K562 (cell line): Measurements from ENCODE around the gene SCUBE1.

Experiments used
- CEBPB ChIP-seq: fragments of 450-650 bp; IDR thresholded peaks from 2 replicates; pipeline ENCODE4 v1.6.1; 2016; ENCODE audit warnings: missing genetic modification characterization, missing compliant biosample characterization
- HDAC6 ChIP-seq: IDR thresholded peaks from 2 replicates; pipeline ENCODE4 v1.6.1; 2012; ENCODE audit warnings: low read depth, mild to moderate bottlenecking, control low read depth, inconsistent platforms, low read length, moderate library complexity
- HMG20B ChIP-seq: fragments of 250-450 bp; sonication (Bioruptor Pico); IDR thresholded peaks from 2 replicates; pipeline ENCODE4 v1.5.0; 2021; ENCODE audit warnings: mild to moderate bottlenecking
- SIN3B ChIP-seq: fragments of 450-650 bp; IDR thresholded peaks from 2 replicates; pipeline ENCODE4 v1.6.1; 2017; ENCODE audit warnings: low read depth, mild to moderate bottlenecking, moderate library complexity
- TCF7L2 ChIP-seq: fragments of 150-350 bp; IDR thresholded peaks from 2 replicates; pipeline ENCODE4 v1.6.1; 2016; ENCODE audit warnings: low read depth, mild to moderate bottlenecking, low read length, moderate library complexity
- ZNF436 ChIP-seq: fragments of 250-450, 450-650 bp; sonication (Bioruptor Pico); formaldehyde crosslinking; IDR thresholded peaks from 2 replicates; pipeline ENCODE4 v1.7.0; 2020; ENCODE audit warnings: mild to moderate bottlenecking
- TF ChIP-seq, protein P1 (sequence below), 3 experiments: IDR thresholded peaks in 2 of 3; conservative IDR thresholded peaks in 1 of 3; 2 replicates each; pipeline ENCODE4 v1.5.1; 2011 to 2012; ENCODE audit warnings: low read length in 3 of 3, mild to moderate bottlenecking in 3 of 3, control low read depth in 2 of 3, improper control_type of control experiment in 1 of 3, inconsistent platforms in 1 of 3, low read depth in 1 of 3, mixed read lengths in 1 of 3, moderate library complexity in 1 of 3; ENCODE audit not compliant: insufficient read depth in 2 of 3
- TF ChIP-seq, protein P2 (sequence below): sonication (generic); formaldehyde crosslinking; IDR thresholded peaks from 2 replicates; pipeline ENCODE4 v1.8.1; 2023; ENCODE audit warnings: mild to moderate bottlenecking, missing genetic modification reagents
- TF ChIP-seq, protein P3 (sequence below), 2 experiments: fragments of 200-800 bp in 1 of 2; sonication (Bioruptor generic) in 1 of 2; sonication (generic) in 1 of 2; formaldehyde crosslinking in 1 of 2; IDR thresholded peaks in 1 of 2; conservative IDR thresholded peaks in 1 of 2; 2 replicates each; pipeline versions ENCODE4 v1.5.0 to v1.6.1; 2016 to 2020; ENCODE audit warnings: missing compliant biosample characterization in 1 of 2, missing genetic modification characterization in 1 of 2, missing genetic modification reagents in 1 of 2

DNA sequence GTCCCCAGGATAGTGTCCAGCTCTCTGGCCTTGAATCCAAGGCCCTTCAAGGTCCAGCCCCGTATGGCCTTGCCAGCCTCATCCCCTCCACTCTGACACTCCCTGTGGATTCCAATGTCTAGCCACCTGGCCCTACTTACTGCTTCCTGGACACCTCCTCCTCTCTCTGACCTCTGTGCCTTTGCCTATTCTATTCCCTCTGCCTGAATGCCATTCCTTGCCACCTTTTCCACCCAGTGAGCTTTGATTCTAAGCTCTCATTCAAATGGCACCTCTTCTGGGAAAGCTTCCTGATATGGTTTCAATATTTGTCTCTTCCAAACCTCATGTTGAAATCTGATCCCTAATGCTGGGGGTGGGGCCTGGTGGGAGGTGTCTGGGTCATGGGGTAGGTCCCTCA, 124.4 kb downstream of the SCUBE1 start:
- TF ChIP-seq ZNF436 (no peak), SIN3B (no peak), CEBPB (tag) (no peak), HDAC6 (no peak), HMG20B (CRISPR knock-in tag) (no peak), TCF7L2 (no peak)
- TF ChIP-seq, protein P1, sequence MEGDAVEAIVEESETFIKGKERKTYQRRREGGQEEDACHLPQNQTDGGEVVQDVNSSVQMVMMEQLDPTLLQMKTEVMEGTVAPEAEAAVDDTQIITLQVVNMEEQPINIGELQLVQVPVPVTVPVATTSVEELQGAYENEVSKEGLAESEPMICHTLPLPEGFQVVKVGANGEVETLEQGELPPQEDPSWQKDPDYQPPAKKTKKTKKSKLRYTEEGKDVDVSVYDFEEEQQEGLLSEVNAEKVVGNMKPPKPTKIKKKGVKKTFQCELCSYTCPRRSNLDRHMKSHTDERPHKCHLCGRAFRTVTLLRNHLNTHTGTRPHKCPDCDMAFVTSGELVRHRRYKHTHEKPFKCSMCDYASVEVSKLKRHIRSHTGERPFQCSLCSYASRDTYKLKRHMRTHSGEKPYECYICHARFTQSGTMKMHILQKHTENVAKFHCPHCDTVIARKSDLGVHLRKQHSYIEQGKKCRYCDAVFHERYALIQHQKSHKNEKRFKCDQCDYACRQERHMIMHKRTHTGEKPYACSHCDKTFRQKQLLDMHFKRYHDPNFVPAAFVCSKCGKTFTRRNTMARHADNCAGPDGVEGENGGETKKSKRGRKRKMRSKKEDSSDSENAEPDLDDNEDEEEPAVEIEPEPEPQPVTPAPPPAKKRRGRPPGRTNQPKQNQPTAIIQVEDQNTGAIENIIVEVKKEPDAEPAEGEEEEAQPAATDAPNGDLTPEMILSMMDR (IDR thresholded peaks at IDR 0.05 in 2 of 3, conservative IDR thresholded peaks at IDR 0.05 in 1 of 3; ENCODE audit: insufficient read depth in 2 of 3, low read depth in 1 of 3, low read length in 3 of 3) = no peak
- TF ChIP-seq, protein P2, sequence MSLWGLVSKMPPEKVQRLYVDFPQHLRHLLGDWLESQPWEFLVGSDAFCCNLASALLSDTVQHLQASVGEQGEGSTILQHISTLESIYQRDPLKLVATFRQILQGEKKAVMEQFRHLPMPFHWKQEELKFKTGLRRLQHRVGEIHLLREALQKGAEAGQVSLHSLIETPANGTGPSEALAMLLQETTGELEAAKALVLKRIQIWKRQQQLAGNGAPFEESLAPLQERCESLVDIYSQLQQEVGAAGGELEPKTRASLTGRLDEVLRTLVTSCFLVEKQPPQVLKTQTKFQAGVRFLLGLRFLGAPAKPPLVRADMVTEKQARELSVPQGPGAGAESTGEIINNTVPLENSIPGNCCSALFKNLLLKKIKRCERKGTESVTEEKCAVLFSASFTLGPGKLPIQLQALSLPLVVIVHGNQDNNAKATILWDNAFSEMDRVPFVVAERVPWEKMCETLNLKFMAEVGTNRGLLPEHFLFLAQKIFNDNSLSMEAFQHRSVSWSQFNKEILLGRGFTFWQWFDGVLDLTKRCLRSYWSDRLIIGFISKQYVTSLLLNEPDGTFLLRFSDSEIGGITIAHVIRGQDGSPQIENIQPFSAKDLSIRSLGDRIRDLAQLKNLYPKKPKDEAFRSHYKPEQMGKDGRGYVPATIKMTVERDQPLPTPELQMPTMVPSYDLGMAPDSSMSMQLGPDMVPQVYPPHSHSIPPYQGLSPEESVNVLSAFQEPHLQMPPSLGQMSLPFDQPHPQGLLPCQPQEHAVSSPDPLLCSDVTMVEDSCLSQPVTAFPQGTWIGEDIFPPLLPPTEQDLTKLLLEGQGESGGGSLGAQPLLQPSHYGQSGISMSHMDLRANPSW = no peak
- TF ChIP-seq, protein P3, sequence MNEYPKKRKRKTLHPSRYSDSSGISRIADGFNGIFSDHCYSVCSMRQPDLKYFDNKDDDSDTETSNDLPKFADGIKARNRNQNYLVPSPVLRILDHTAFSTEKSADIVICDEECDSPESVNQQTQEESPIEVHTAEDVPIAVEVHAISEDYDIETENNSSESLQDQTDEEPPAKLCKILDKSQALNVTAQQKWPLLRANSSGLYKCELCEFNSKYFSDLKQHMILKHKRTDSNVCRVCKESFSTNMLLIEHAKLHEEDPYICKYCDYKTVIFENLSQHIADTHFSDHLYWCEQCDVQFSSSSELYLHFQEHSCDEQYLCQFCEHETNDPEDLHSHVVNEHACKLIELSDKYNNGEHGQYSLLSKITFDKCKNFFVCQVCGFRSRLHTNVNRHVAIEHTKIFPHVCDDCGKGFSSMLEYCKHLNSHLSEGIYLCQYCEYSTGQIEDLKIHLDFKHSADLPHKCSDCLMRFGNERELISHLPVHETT (CRISPR knock-in tag; conservative IDR thresholded peaks at IDR 0.05 in 1 of 2, IDR thresholded peaks at IDR 0.05 in 1 of 2) = no peak
